AG10803 (cell line): ENCODE data around the gene SEC24D.

Experiments used
- DNase-seq: peaks from one replicate; pipeline ENCODE4 v3.0.0; 2010; ENCODE audit warnings: low read depth
- H3K4me3 ChIP-seq: 2 replicates; pipeline ENCODE4 v1.5.1; 2011; ENCODE audit warnings: mild to moderate bottlenecking, low read length, control low read depth
- CTCF ChIP-seq: conservative IDR thresholded peaks from 2 replicates; pipeline ENCODE4 v1.5.1; 2011; ENCODE audit warnings: mild to moderate bottlenecking, low read length, control low read depth, inconsistent platforms

The SEC24D gene

DNA sequence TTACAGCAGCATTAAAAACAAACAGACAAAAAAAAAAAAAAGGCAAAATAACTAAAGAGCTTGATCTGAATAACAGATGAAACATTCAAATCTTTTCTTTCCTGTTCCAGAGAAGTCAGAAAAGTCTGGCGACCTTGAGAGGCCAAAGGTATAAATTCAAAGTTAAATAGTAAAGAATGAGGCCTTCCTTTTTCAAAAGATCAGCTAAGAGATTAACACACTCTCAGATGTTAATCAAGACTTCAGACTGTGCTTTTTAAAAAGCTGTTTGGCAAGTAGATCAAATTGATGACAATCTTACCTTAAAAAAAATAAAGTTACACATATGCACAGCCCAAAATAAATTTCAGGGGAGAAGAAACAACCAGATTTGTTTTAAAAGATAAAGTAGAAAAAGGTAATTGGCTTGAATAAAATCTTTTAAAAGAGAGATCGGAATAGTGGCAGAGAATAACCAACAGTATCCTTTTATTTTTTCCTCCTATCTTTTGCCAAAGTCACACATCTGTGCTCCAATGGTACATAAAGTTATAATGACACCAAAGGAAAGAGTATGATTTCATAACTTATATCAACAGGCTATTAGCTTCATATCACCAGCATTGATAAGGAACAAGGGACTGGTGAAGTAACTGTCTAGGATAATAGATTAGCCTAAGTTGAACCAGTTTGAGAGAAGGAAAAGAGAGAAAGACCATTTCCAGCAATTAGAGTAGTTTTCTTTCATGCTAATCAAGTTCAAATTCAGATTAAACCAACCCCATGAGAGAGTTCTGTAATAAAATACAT, 80.3 kb downstream of the SEC24D start:
- no peak for TF ChIP-seq CTCF
- no peak for DNase-seq
- H3K4me3 ChIP-seq, result no peak overlapping the region

- peak; percentile 38 for DNase-seq
- no peak overlapping the region for H3K4me3 ChIP-seq
- no peak for TF ChIP-seq CTCF
Observed at GRCh38 chr4:118754890-118755289, 81.0 kb downstream of the SEC24D start.

- TF ChIP-seq CTCF, result no peak
- DNase-seq, result no peak
- no peak overlapping the region for H3K4me3 ChIP-seq
Observed at GRCh38 chr4:118753685-118754084, 82.2 kb downstream of the SEC24D start.

DNA sequence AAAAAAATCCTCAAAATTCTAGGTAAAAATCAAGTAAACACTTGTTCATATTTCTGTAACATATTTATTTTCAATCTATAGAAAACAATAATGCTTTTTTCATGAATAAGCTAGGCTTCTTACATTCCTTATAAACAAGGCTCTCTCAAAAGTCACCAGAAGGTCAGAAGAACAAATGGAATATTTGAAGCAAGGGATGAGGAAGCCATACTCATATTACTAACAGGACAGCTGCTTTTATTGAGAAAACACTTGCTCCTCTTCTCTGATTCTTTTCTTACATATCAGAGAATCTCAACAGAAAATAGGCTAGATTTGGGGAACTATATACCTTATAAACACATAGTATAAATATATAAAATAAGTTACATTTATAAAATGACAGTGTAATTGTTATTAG, 82.8 kb downstream of the SEC24D start:
- no peak for DNase-seq
- no peak overlapping the region for H3K4me3 ChIP-seq

DNA sequence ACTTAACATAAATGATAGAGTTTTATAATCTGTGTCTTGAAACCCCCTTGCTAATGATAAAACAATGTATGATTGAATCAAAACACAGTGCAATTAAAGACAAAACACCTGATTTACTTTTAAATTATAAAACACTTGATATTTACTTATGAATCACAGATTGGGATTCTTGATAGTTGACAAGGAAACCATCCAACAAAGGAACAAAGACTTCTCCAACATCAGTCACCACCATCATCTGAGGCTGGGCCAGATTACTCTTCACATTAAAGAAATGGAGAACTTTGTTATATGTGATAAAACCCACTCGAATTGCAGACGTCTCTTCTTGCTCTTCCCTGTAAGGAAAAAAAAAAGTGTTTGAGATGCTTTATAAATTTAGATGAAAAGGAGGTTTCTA, 83.4 kb downstream of the SEC24D start:
- DNase-seq, result no peak
- TF ChIP-seq CTCF, result no peak
- H3K4me3 ChIP-seq, result no peak overlapping the region

More for the DNA sequence above, 82.8 kb downstream of the SEC24D start:
- no peak for TF ChIP-seq CTCF

- TF ChIP-seq CTCF, result no peak; the same call in 1 of the 2 replicates
- no peak overlapping the region for H3K4me3 ChIP-seq
- DNase-seq, result peak; percentile 81
Observed at GRCh38 chr4:118751629-118752323, 84.2 kb downstream of the SEC24D start.
